Subcutaneous adipose tissue (tissue), 4 donors: ENCODE measurements around the gene DIAPH2. TPM values are rescaled to one million over a fixed set of nuclear protein-coding genes. Genes with fewer than 3 reads are reported as not detected.

Source experiments
- CTCF ChIP-seq: fragments of 450-650 bp; IDR thresholded peaks from one replicate; pipeline ENCODE4 v1.5.1; 2016; ENCODE audit warnings: low read depth, mild to moderate bottlenecking, control low read depth, antibody characterized with exemption, moderate library complexity
- total RNA-seq, 4 donors: library from RNA; depleted of rRNA; stranded (reverse); fragments of >200 nt; gene quantifications; one replicate each; pipeline ENCODE4 v1.1.0, GENCODE V29; 2016

Gene DIAPH2
- total RNA-seq, 4 donors from 2014 or later: 45.0 to 84.6 (median 54.2) TPM

GRCh38 chrX:97609938-97610337 is 925.3 kb downstream of the DIAPH2 start:
- TF ChIP-seq CTCF: no peak

GRCh38 chrX:97616883-97617530 is 932.4 kb downstream of the DIAPH2 start:
- TF ChIP-seq CTCF: no peak

- no peak for TF ChIP-seq CTCF
These were observed 934.9 kb downstream of the DIAPH2 start for GRCh38 chrX:97619499-97619898.

- TF ChIP-seq CTCF: no peak
These were observed 937.5 kb downstream of the DIAPH2 start for GRCh38 chrX:97622111-97622510.

- no peak for TF ChIP-seq CTCF
These were observed 943.7 kb downstream of the DIAPH2 start for GRCh38 chrX:97628326-97628725.

GRCh38 chrX:97628807-97629596 is 944.4 kb downstream of the DIAPH2 start:
- no peak for TF ChIP-seq CTCF

- no peak for TF ChIP-seq CTCF
These were observed 944.9 kb downstream of the DIAPH2 start for GRCh38 chrX:97629597-97629985.
